AG04450 (cell line): Measurements from ENCODE around the gene C6orf132. TPM values are rescaled to one million over a fixed set of nuclear protein-coding genes. Genes with fewer than 3 reads are reported as not detected.
"Not testable (repeated sequence)": the region's sequence is repeated elsewhere in the genome, so short reads cannot be mapped to it uniquely, and the experiment has no call there.

Source experiments
- CTCF ChIA-PET: fragments of 300-600, 350-600 bp; formaldehyde crosslinking; extraction: SDS; loops from one replicate; lab custom pipeline; 2022; ENCODE audit warnings: antibody characterized with exemption, inconsistent platforms; lab: Charles Lee
- POLR2A ChIA-PET: fragments of 350-600 bp; formaldehyde crosslinking; extraction: SDS; loops from one replicate; lab custom pipeline; 2021; ENCODE audit warnings: antibody characterized with exemption, inconsistent platforms; lab: Yijun Ruan, JAX
- DNase-seq: peaks from one replicate; pipeline ENCODE4 v3.0.0-alpha.2; 2011; ENCODE audit warnings: low read depth, low spot score
- H3K27ac ChIP-seq: one replicate; pipeline ENCODE4 v1.5.1; 2012; ENCODE audit warnings: low read depth, low read length, control low read depth
- H3K27me3 ChIP-seq: one replicate; pipeline ENCODE4 v1.6.0; 2012; ENCODE audit warnings: low read length; ENCODE audit not compliant: control insufficient read depth, insufficient read depth
- H3K4me3 ChIP-seq: 2 replicates; pipeline ENCODE4 v1.5.1; 2011; ENCODE audit warnings: mild to moderate bottlenecking, low read depth, low read length, control low read depth
- H3K9me3 ChIP-seq: 2 replicates; pipeline ENCODE4 v1.5.1; 2012; ENCODE audit warnings: low read length; ENCODE audit not compliant: control insufficient read depth, insufficient read depth
- CTCF ChIP-seq: IDR thresholded peaks from 2 replicates; pipeline ENCODE4 v1.5.1; 2011; ENCODE audit warnings: low read depth, low read length, control low read depth, inconsistent platforms
- polyA plus RNA-seq: library from polyadenylated mRNA; depleted of rRNA; stranded (reverse); fragments of >200 nt; gene quantifications from 2 replicates; pipeline ENCODE4 v1.2.3, GENCODE V29; 2011

C6orf132 gene
- polyA plus RNA-seq, 1 experiment = 0.68 TPM

- peaks cover 9% of the 10 kb centered on the region for H3K27me3 ChIP-seq
- no peak for DNase-seq
- TF ChIP-seq CTCF = no peak
- H3K4me3 ChIP-seq = no peak overlapping the region
- no peak overlapping the region for H3K27ac ChIP-seq
- ChIA-PET CTCF (interaction anchor here (0.7 to 1.0 kb wide), 2 partner anchors 54 to 60 kb away, joined by 3 read pairs; no protein-coding TSS in a partner anchor), POLR2A (no interaction called here)
- H3K9me3 ChIP-seq = no peaks in the 10 kb centered on the region
Measured at GRCh38 chr6:42158011-42158410, 15.6 kb upstream of the C6orf132 start.

GRCh38 chr6:42156638-42157037 lies 14.2 kb upstream of the C6orf132 start:
- ChIA-PET CTCF (interaction anchor here (0.6 kb wide), 3 partner anchors 200 to 505 kb away, joined by 5 to 7 read pairs (median 6); no protein-coding TSS in a partner anchor), POLR2A (interaction anchor here (0.7 kb wide), 1 partner anchor 46 kb away, joined by 3 read pairs; no protein-coding TSS in a partner anchor)
- no peak overlapping the region for H3K4me3 ChIP-seq
- no peak overlapping the region for H3K27ac ChIP-seq
- peaks cover 9% of the 10 kb centered on the region for H3K27me3 ChIP-seq
- H3K9me3 ChIP-seq = no peaks in the 10 kb centered on the region
- TF ChIP-seq CTCF = no peak
- DNase-seq = no peak

- CTCF ChIA-PET = no interaction called here
- TF ChIP-seq CTCF = no peak
Measured at GRCh38 chr6:42155293-42155692, 12.9 kb upstream of the C6orf132 start.

GRCh38 chr6:42154461-42155209 lies 12.2 kb upstream of the C6orf132 start:
- POLR2A ChIA-PET = no interaction called here
- Histone ChIP-seq H3K27me3 (peaks cover 9% of the 10 kb centered on the region), H3K9me3 (no peaks in the 10 kb centered on the region), H3K27ac (no peak overlapping the region), H3K4me3 (no peak overlapping the region)
- no peak for TF ChIP-seq CTCF
- CTCF ChIA-PET = no interaction called here
- DNase-seq = no peak

More at GRCh38 chr6:42155293-42155692, 12.9 kb upstream of the C6orf132 start:
- POLR2A ChIA-PET = no interaction called here
- Histone ChIP-seq H3K9me3 (no peaks in the 10 kb centered on the region), H3K4me3 (no peak overlapping the region), H3K27ac (no peak overlapping the region), H3K27me3 (peaks cover 9% of the 10 kb centered on the region)
- no peak for DNase-seq

- Histone ChIP-seq H3K27ac (no peak overlapping the region), H3K9me3 (no peaks in the 10 kb centered on the region), H3K4me3 (no peak overlapping the region), H3K27me3 (peaks cover 6% of the 10 kb centered on the region)
- no peak for TF ChIP-seq CTCF
- POLR2A ChIA-PET = no interaction called here
- no peak for DNase-seq
- CTCF ChIA-PET = no interaction called here
Measured at GRCh38 chr6:42153921-42154320, 11.5 kb upstream of the C6orf132 start.

- CTCF ChIA-PET, DNase-seq, H3K4me3 ChIP-seq, H3K9me3 ChIP-seq, POLR2A ChIA-PET, H3K27me3 ChIP-seq, H3K27ac ChIP-seq: not testable (repeated sequence)
Measured at GRCh38 chr6:42152528-42153213, 10.3 kb upstream of the C6orf132 start.
